Hepatocyte (in vitro differentiated cells): Measurements from ENCODE around the gene KANSL3. TPM values are rescaled to one million over a fixed set of nuclear protein-coding genes. Genes with fewer than 3 reads are reported as not detected.
A peak's percentile ranks its signal among the peaks of the same experiment; 100 is the strongest.

ENCODE experiments used
- DNase-seq: peaks from one replicate; pipeline ENCODE4 v3.0.0-alpha.2; 2016; ENCODE audit warnings: low spot score
- H2AFZ ChIP-seq: fragments of 200-600 bp; sonication (generic); 2 replicates; pipeline ENCODE4 v1.6.0; 2016; ENCODE audit warnings: antibody characterized with exemption, mild to moderate bottlenecking
- H3K27ac ChIP-seq: fragments of 200-600 bp; sonication (generic); 2 replicates; pipeline ENCODE4 v1.5.1; 2016; ENCODE audit warnings: mild to moderate bottlenecking
- H3K27me3 ChIP-seq: fragments of 200-600 bp; sonication (generic); 2 replicates; pipeline ENCODE4 v1.6.1; 2016
- H3K36me3 ChIP-seq: fragments of 200-600 bp; sonication (generic); replicated peaks from 2 replicates; pipeline ENCODE4 v1.5.1; 2016; ENCODE audit warnings: low read depth; ENCODE audit not compliant: insufficient read depth
- H3K4me1 ChIP-seq: fragments of 200-600 bp; sonication (generic); 2 replicates; pipeline ENCODE4 v1.5.1; 2016; ENCODE audit warnings: mild to moderate bottlenecking, moderate library complexity; ENCODE audit not compliant: insufficient read depth
- H3K4me2 ChIP-seq: fragments of 200-600 bp; sonication (generic); 2 replicates; pipeline ENCODE4 v1.6.0; 2016
- H3K4me3 ChIP-seq: fragments of 200-600 bp; sonication (generic); 2 replicates; pipeline ENCODE4 v1.5.1; 2016; ENCODE audit warnings: mild to moderate bottlenecking
- H3K79me2 ChIP-seq: fragments of 200-600 bp; sonication (generic); 2 replicates; pipeline ENCODE4 v1.6.0; 2017; ENCODE audit warnings: mild to moderate bottlenecking
- H3K9me2 ChIP-seq: fragments of 200-600 bp; sonication (generic); replicated peaks from 2 replicates; pipeline ENCODE4 v1.6.0; 2017; ENCODE audit warnings: mild to moderate bottlenecking; ENCODE audit not compliant: insufficient read depth
- H3K9me3 ChIP-seq: fragments of 200-600 bp; sonication (generic); 2 replicates; pipeline ENCODE4 v1.5.1; 2016; ENCODE audit warnings: low read depth, mild to moderate bottlenecking
- H4K20me1 ChIP-seq: fragments of 200-600 bp; sonication (generic); 2 replicates; pipeline ENCODE4 v1.6.0; 2016; ENCODE audit warnings: mild to moderate bottlenecking; ENCODE audit not compliant: insufficient read depth, poor library complexity, severe bottlenecking
- CTCF ChIP-seq: fragments of 200-600 bp; sonication (generic); IDR thresholded peaks from 2 replicates; pipeline ENCODE4 v1.5.1; 2016; ENCODE audit warnings: antibody characterized with exemption, mild to moderate bottlenecking; ENCODE audit not compliant: poor library complexity
- EZH2 ChIP-seq: fragments of 200-600 bp; sonication (generic); IDR thresholded peaks from 2 replicates; pipeline ENCODE4 v1.6.1; 2016; ENCODE audit warnings: antibody characterized with exemption, mild to moderate bottlenecking, borderline replicate concordance
- EZH2phosphoT487 ChIP-seq: fragments of 200-600 bp; sonication (generic); IDR thresholded peaks from one replicate; pipeline ENCODE4 v1.6.1; 2018; ENCODE audit warnings: antibody characterized with exemption, mild to moderate bottlenecking, low read depth, moderate library complexity; ENCODE audit not compliant: unreplicated experiment, severe bottlenecking
- WGBS: methylation state at CpG from one replicate; pipeline ENCODE4 v1.1.6; 2016; ENCODE audit warnings: low lambda C conversion rate; ENCODE audit errors: missing lambda C conversion rate; 5-methylcytosine and 5-hydroxymethylcytosine counted together
- polyA plus RNA-seq: library from polyadenylated mRNA; unstranded; fragments of >200 nt; fragmentation: Nextera tagmentation; extraction: Ambion mirVana; gene quantifications from 2 replicates; pipeline ENCODE4 v1.2.1, GENCODE V29; 2016
- total RNA-seq: library from RNA; depleted of rRNA; stranded (reverse); fragments of >200 nt; gene quantifications from 2 replicates; pipeline ENCODE4 v1.2.3, GENCODE V29; 2014

KANSL3 gene
- total and polyA plus RNA-seq, 2 experiments from 2014 or later: 18.4 to 26.7 TPM

GRCh38 chr2:96633641-96634040 lies 4.5 kb downstream of the KANSL3 start:
- Histone ChIP-seq H4K20me1 (peaks cover 13% of the 10 kb centered on the region), H3K4me2 (no peak overlapping the region), H3K9me3 (no peaks in the 10 kb centered on the region), H3K4me1 (peaks cover 13% of the 10 kb centered on the region), H3K36me3 (no peaks in the 10 kb centered on the region), H3K4me3 (no peak overlapping the region), H2AFZ (no peak overlapping the region), H3K79me2 (peaks cover 77% of the 10 kb centered on the region), H3K9me2 (no peaks in the 10 kb centered on the region), H3K27ac (no peak overlapping the region), H3K27me3 (no peaks in the 10 kb centered on the region)
- TF ChIP-seq EZH2 (no peak), EZH2phosphoT487 (no peak), CTCF (no peak)
- WGBS: 93% methylated on average over 9 of the region's 9 CpGs
- DNase-seq: no peak

GRCh38 chr2:96631804-96632435 lies 6.2 kb downstream of the KANSL3 start:
- Histone ChIP-seq H3K27ac (no peak overlapping the region), H3K79me2 (peaks cover 79% of the 10 kb centered on the region), H3K4me2 (no peak overlapping the region), H3K36me3 (no peaks in the 10 kb centered on the region), H3K9me3 (no peaks in the 10 kb centered on the region), H4K20me1 (peaks cover 13% of the 10 kb centered on the region), H3K4me3 (no peak overlapping the region), H3K27me3 (no peaks in the 10 kb centered on the region), H2AFZ (no peak overlapping the region), H3K4me1 (peaks cover 11% of the 10 kb centered on the region), H3K9me2 (no peaks in the 10 kb centered on the region)
- WGBS: 81% methylated on average over 4 of the region's 4 CpGs
- no peak for TF ChIP-seq EZH2
- no peak for DNase-seq

- no peak for TF ChIP-seq CTCF
- no peak for TF ChIP-seq EZH2
- no peak for TF ChIP-seq EZH2phosphoT487
- H3K9me3 ChIP-seq: no peaks in the 10 kb centered on the region
- H3K4me2 ChIP-seq: no peak overlapping the region
- WGBS: 82% methylated on average over 2 of the region's 2 CpGs
- no peak overlapping the region for H3K4me3 ChIP-seq
- no peak for DNase-seq
- H3K9me2 ChIP-seq: no peaks in the 10 kb centered on the region
- H3K79me2 ChIP-seq: peaks cover 62% of the 10 kb centered on the region
- no peak overlapping the region for H2AFZ ChIP-seq
- H3K36me3 ChIP-seq: no peaks in the 10 kb centered on the region
- H3K4me1 ChIP-seq: no peaks in the 10 kb centered on the region
- peak overlapping the region; percentile 13 for H3K27ac ChIP-seq
- no peaks in the 10 kb centered on the region for H3K27me3 ChIP-seq
- no peaks in the 10 kb centered on the region for H4K20me1 ChIP-seq
Observed at GRCh38 chr2:96626553-96626942, 11.6 kb downstream of the KANSL3 start.

- Histone ChIP-seq H2AFZ (no peak overlapping the region), H3K36me3 (no peaks in the 10 kb centered on the region), H3K27ac (peak overlapping the region; percentile 13), H3K4me2 (no peak overlapping the region), H3K27me3 (no peaks in the 10 kb centered on the region), H4K20me1 (no peaks in the 10 kb centered on the region), H3K9me3 (no peaks in the 10 kb centered on the region), H3K79me2 (peaks cover 64% of the 10 kb centered on the region), H3K4me3 (no peak overlapping the region), H3K9me2 (no peaks in the 10 kb centered on the region), H3K4me1 (no peaks in the 10 kb centered on the region)
- no peak for DNase-seq
- TF ChIP-seq EZH2phosphoT487 (no peak), EZH2 (no peak), CTCF (no peak)
- WGBS: 72% methylated on average over 5 of the region's 5 CpGs
Observed at GRCh38 chr2:96625571-96626552, 12.2 kb downstream of the KANSL3 start.
